GM23248 (cell line): Measurements from ENCODE around the gene HYAL4.

Experiments
- EZH2 ChIP-seq: fragments of 200-600 bp; sonication (generic); IDR thresholded peaks from 2 replicates; pipeline ENCODE4 v1.6.1; 2018; ENCODE audit warnings: antibody characterized with exemption, mild to moderate bottlenecking; ENCODE audit not compliant: insufficient read depth, poor library complexity, severe bottlenecking
- EZH2phosphoT487 ChIP-seq: fragments of 200-600 bp; sonication (generic); IDR thresholded peaks from 2 replicates; pipeline ENCODE4 v1.6.1; 2018; ENCODE audit warnings: antibody characterized with exemption, moderate library complexity, mild to moderate bottlenecking, low read depth; ENCODE audit not compliant: insufficient read depth

GRCh38 chr7:123824754-123825067, 20.3 kb upstream of the HYAL4 start:
- no peak for TF ChIP-seq EZH2
- no peak for TF ChIP-seq EZH2phosphoT487
